GM12872 (cell line): Measurements from ENCODE around the gene FBXO44.

Experiments used
- CTCF ChIP-seq: IDR thresholded peaks from 3 replicates; pipeline ENCODE4 v1.5.1; 2011; ENCODE audit warnings: low read depth, mild to moderate bottlenecking, low read length, moderate library complexity; ENCODE audit not compliant: insufficient read depth

The FBXO44 gene

DNA sequence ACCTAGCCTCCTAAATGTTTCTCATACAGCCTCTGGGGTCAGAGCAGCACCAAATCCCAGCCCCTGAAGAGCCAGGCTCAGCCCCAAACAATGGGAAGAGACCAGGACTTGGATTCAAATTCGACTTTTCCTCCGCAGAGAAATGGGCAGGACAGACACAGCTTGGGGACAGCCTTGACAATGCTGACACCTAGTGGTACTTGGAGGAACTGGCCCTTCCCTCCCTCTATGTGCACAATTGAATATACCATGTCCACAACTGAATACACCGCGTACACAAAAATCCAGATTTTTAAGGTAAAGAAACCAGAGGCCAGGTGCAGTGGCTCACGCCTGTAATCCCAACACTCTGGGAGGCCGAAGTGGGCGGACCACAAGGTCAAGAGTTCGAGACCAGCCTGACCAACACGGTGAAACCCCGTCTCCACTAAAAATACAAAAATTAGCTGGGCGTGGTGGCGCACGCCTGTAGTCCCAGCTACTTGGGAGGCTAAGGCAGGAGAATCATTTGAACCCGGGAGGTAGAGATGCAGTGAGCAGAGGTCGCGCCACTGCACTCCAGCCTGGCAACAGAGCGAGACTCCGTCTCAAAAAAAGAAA is 12.2 kb upstream of the FBXO44 start:
- peak; percentile 99 for TF ChIP-seq CTCF

DNA sequence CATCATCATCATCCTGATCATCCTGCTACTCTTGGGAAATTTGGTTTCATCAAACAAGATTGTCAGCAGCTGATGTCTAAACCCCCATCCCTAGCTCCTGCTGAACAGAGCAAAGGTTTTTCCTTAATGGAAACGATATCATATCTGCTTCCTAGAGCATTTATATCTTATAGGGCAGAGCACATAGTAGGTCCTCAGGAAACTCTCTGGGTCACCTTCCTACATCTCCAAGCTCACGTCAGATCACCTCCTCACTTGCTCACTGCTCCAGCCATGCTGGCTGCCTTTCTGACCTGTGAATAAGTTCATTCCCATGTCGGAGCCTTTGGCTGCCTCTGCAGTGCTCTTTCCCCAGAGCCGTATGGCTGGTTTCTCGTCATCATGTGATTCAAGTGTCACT is 10.9 kb upstream of the FBXO44 start:
- no peak for TF ChIP-seq CTCF

- no peak for TF ChIP-seq CTCF
Observed at GRCh38 chr1:11645270-11645669, 9.4 kb upstream of the FBXO44 start.

GRCh38 chr1:11645670-11646265 is 8.9 kb upstream of the FBXO44 start:
- TF ChIP-seq CTCF: peak; percentile 82

- no peak for TF ChIP-seq CTCF
Observed at GRCh38 chr1:11646317-11646716, 8.4 kb upstream of the FBXO44 start.

- no peak for TF ChIP-seq CTCF
Observed at GRCh38 chr1:11647333-11647732, 7.3 kb upstream of the FBXO44 start.

DNA sequence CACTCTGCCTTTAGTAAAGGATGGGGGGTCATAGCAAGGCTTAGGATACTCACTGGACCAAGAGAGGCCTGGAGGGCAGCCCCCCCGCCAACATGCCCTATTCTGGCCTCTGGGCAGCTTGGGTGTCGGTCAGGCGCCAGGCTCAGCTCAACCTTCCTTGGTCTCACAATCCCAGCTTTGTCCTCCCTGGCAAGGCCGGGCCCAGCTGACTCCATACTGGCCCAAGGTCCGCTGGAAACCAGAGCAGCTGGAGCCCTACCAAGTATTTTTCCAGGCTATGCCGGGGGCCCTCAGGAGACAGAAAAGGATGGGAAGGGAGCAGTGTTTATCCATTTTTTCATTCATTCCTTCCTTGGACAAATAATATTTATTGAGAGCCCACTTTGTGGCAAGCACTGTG is 6.6 kb upstream of the FBXO44 start:
- TF ChIP-seq CTCF: no peak
